Thoracic aorta (tissue), 2 donors: ENCODE data around the gene PPARA. TPM values are rescaled to one million over a fixed set of nuclear protein-coding genes. Genes with fewer than 3 reads are reported as not detected.

Experiments
- ATAC-seq: fragments of 150-250 bp; one replicate; pipeline ENCODE4 v1.8.0; 2017; ENCODE audit warnings: low read depth; ENCODE audit not compliant: insufficient number of reproducible peaks, low FRiP score
- DNase-seq: peaks from one replicate; pipeline ENCODE4 v3.0.0-alpha.2; 2020; ENCODE audit warnings: low spot score
- H3K27ac ChIP-seq, 2 donors: fragments of 200-600 bp; sonication (generic); 1 replicate in 1 of 2; 2 replicates in 1 of 2; pipeline ENCODE4 v1.5.1; 2016; ENCODE audit warnings: mild to moderate bottlenecking in 2 of 2, moderate library complexity in 2 of 2
- H3K27me3 ChIP-seq: fragments of 200-600 bp; sonication (generic); replicated peaks from 2 replicates; pipeline ENCODE4 v1.6.0; 2016; ENCODE audit warnings: mild to moderate bottlenecking; ENCODE audit not compliant: insufficient read depth
- H3K36me3 ChIP-seq: fragments of 200-600 bp; sonication (generic); one replicate; pipeline ENCODE4 v1.5.1; 2016
- H3K4me1 ChIP-seq, 2 donors: fragments of 200-600 bp; sonication (generic); 1 replicate in 1 of 2; 2 replicates in 1 of 2; pipeline versions ENCODE4 v1.5.1 to v1.6.0; 2016; ENCODE audit warnings: low read depth in 2 of 2, mild to moderate bottlenecking in 1 of 2; ENCODE audit not compliant: control insufficient read depth in 1 of 2
- H3K4me3 ChIP-seq: fragments of 200-600 bp; sonication (generic); 2 replicates; pipeline ENCODE4 v1.5.1; 2016; ENCODE audit warnings: mild to moderate bottlenecking
- H3K9me3 ChIP-seq: fragments of 200-600 bp; sonication (generic); 2 replicates; pipeline ENCODE4 v1.5.1; 2016
- CTCF ChIP-seq: fragments of 200-600 bp; sonication (generic); IDR thresholded peaks from one replicate; pipeline ENCODE4 v1.5.1; 2019; ENCODE audit warnings: antibody characterized with exemption
- total RNA-seq, 2 donors: library from RNA; depleted of rRNA; stranded (reverse); fragments of >200 nt; gene quantifications; one replicate each; pipeline versions ENCODE4 v1.1.0 to v1.2.3, GENCODE V29; 2016

Gene PPARA
- total RNA-seq, 2 donors from 2014 or later = 21.9 to 67.8 TPM

GRCh38 chr22:46147471-46148267, 2.7 kb upstream of the PPARA start:
- TF ChIP-seq CTCF = no peak
- Histone ChIP-seq H3K9me3 (no peaks in the 10 kb centered on the region), H3K36me3 (no peaks in the 10 kb centered on the region), H3K4me3 (no peak overlapping the region), H3K4me1 (peaks cover 9 to 23% of the 10 kb centered on the region in 2 donors), H3K27ac (no peak overlapping the region), H3K27me3 (no peaks in the 10 kb centered on the region)
- no peak for DNase-seq
- ATAC-seq = no peak

GRCh38 chr22:46148336-46148735, 2.0 kb upstream of the PPARA start:
- H3K27ac ChIP-seq = peak overlapping the region in 1 of 2 donors; percentile 93

GRCh38 chr22:46148816-46149511, 1.4 kb upstream of the PPARA start:
- DNase-seq (no peak), ATAC-seq (no peak)
- peak overlapping the region; percentile 97 for H3K4me3 ChIP-seq
- H3K9me3 ChIP-seq = no peaks in the 10 kb centered on the region
- no peaks in the 10 kb centered on the region for H3K36me3 ChIP-seq
- no peaks in the 10 kb centered on the region for H3K27me3 ChIP-seq
- H3K27ac ChIP-seq = peak overlapping the region; percentile 93 to 97
- peaks cover 9 to 23% of the 10 kb centered on the region in 2 donors for H3K4me1 ChIP-seq
- no peak for TF ChIP-seq CTCF

More at GRCh38 chr22:46148336-46148735, 2.0 kb upstream of the PPARA start:
- no peak for TF ChIP-seq CTCF
- Histone ChIP-seq H3K9me3 (no peaks in the 10 kb centered on the region), H3K36me3 (no peaks in the 10 kb centered on the region), H3K4me1 (peaks cover 9 to 23% of the 10 kb centered on the region in 2 donors), H3K27me3 (no peaks in the 10 kb centered on the region), H3K4me3 (no peak overlapping the region)
- DNase-seq (no peak), ATAC-seq (no peak)

- no peak for TF ChIP-seq CTCF
- Histone ChIP-seq H3K27ac (peak overlapping the region; percentile 93 to 97), H3K4me3 (peak overlapping the region; percentile 97), H3K9me3 (no peaks in the 10 kb centered on the region), H3K27me3 (no peaks in the 10 kb centered on the region), H3K4me1 (peaks cover 9 to 23% of the 10 kb centered on the region in 2 donors), H3K36me3 (no peaks in the 10 kb centered on the region)
- no peak for DNase-seq
- ATAC-seq = peak; percentile 11
Measured at GRCh38 chr22:46149512-46150033, 753 bp upstream of the PPARA start.
